ENCODE measurements around the gene VSTM2B.

DNA sequence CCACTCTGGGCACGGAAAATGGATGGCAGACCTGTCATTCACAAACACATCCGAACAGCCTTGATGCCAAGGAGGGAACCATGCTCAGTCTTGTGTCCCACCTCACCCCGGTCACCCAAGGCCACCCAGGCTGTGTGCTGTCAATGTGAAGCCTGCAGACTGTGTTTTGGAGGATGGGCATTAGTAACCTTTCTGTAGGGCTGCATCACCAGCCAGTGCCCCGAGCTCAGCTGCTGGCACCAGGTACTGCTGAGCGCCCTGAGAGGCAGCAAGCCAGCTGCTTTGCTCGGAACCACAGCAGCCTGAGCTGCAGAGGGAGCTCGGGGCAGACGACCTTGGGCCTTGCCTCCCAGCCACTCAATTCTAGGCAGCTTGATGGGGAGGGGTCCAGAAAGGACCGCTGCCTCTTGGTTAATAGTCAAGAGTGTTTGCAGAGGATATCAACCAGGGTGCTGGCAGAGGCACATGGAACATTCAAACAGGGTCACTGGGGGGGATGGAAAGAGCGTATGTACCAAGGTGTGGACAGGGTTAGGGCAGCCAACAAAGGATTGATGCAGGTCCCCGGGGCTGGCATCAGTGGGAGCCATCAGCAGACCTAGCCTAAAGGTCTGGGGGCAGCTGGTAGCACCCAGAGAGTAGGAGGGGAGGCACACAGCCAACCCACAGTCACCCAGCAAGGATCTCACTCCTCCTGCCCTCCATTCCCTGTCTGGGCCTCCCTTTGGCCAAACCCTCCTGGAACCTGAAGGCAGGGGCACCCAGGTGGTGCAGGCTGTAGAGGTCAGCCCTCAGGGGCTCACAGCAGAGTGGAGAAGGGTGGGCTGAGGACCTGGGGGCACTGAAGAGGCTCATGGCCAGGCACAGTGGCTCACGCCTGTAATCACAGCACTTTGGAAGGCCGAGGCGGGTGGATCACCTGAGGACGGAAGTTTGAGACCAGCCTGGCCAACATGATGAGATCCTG is 8.1 kb downstream of the VSTM2B start:
- TF ChIP-seq, protein P1, sequence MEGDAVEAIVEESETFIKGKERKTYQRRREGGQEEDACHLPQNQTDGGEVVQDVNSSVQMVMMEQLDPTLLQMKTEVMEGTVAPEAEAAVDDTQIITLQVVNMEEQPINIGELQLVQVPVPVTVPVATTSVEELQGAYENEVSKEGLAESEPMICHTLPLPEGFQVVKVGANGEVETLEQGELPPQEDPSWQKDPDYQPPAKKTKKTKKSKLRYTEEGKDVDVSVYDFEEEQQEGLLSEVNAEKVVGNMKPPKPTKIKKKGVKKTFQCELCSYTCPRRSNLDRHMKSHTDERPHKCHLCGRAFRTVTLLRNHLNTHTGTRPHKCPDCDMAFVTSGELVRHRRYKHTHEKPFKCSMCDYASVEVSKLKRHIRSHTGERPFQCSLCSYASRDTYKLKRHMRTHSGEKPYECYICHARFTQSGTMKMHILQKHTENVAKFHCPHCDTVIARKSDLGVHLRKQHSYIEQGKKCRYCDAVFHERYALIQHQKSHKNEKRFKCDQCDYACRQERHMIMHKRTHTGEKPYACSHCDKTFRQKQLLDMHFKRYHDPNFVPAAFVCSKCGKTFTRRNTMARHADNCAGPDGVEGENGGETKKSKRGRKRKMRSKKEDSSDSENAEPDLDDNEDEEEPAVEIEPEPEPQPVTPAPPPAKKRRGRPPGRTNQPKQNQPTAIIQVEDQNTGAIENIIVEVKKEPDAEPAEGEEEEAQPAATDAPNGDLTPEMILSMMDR (conservative IDR thresholded peaks at IDR 0.05), result no peak
- no peak for TF ChIP-seq ZFX (IDR thresholded peaks at IDR 0.05)

All from C4-2B (cell line).